Lower leg skin (tissue), 4 donors: ENCODE measurements around the gene CCND2. TPM values are rescaled to one million over a fixed set of nuclear protein-coding genes. Genes with fewer than 3 reads are reported as not detected.

Source experiments
- DNase-seq, 2 donors: peaks; one replicate each; pipeline ENCODE4 v3.0.0-alpha.2; 2019; ENCODE audit warnings: low spot score in 2 of 2
- H3K4me3 ChIP-seq: fragments of 200-600 bp; sonication (generic); 2 replicates; pipeline ENCODE4 v1.5.1; 2017; ENCODE audit warnings: mild to moderate bottlenecking, low read depth; ENCODE audit not compliant: poor library complexity, severe bottlenecking
- POLR2A ChIP-seq, 2 donors: fragments of 450-650 bp; IDR thresholded peaks; one replicate each; pipeline ENCODE4 v1.6.1; 2016 to 2017; ENCODE audit warnings: antibody characterized with exemption in 2 of 2, mild to moderate bottlenecking in 1 of 2, moderate library complexity in 1 of 2
- WGBS, 2 donors: methylation state at CpG; one replicate each; pipeline ENCODE4 v1.1.5; 2018; 5-methylcytosine and 5-hydroxymethylcytosine counted together
- intact Hi-C: fragments of 100-400 bp; cut with DNase I; formaldehyde crosslinking; loops from one replicate; pipeline ENCODE4 v1.15.0; 2023; ENCODE audit warnings: low total_unique reads
- total RNA-seq, 4 donors: library from RNA; depleted of rRNA; stranded (reverse); fragments of >200 nt; gene quantifications; one replicate each; pipeline ENCODE4 v1.1.0, GENCODE V29; 2016
- TF ChIP-seq, protein P1 (sequence below), 3 donors: fragments of 450-650 bp; IDR thresholded peaks; one replicate each; pipeline ENCODE4 v1.5.1; 2016; ENCODE audit warnings: antibody characterized with exemption in 3 of 3, mild to moderate bottlenecking in 3 of 3, moderate library complexity in 2 of 3

The CCND2 gene
- total RNA-seq, 4 donors from 2014 or later: 14.5 to 29.5 (median 26.6) TPM

DNA sequence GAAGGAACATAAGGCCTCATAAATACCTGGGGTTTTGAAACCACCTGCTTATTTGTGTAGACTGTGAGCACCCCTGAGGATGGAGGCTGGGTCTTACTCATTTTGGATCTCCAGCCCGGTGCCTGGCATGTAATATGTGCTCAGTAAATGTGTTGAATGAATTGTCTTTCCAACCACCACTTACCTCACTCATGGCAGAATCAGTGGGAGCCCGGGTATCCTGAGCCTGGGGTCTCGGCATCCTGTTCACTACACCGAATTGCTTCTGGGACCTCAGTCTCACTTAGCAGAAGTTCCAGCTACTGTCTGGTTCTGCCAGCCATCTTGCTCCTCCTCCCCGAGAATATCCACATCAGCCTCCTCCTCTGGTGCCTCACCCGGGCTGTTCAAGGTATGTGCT is 43.0 kb upstream of the CCND2 start:
- no peak for DNase-seq
- TF ChIP-seq POLR2A (IDR thresholded peaks at IDR 0.05): no peak
- intact Hi-C loops: no loop called here
- H3K4me3 ChIP-seq: no peak overlapping the region
- 82 to 83% methylated on average over 6 of the region's 6 CpGs for WGBS, 2 donors

DNA sequence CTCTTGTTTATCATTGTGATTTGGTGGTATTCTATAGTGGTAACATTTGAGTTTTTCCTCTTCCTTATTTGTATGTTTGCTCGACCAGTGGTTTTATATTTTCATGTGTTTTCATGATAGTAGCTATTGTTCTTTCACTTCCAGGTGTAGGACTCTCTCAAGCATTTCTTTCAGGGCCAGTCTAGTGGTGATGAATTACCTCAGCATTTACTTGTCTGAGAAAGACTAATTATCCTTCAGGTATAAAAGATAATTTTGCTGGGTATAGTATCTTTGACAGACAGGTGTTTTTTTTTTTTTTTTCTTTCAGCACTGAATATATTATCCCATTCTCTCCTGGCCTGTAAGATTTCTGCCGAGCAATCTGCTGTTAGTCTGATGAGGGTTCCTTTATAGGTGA is 35.0 kb upstream of the CCND2 start:
- DNase-seq: no peak
- intact Hi-C loops: no loop called here
- H3K4me3 ChIP-seq: no peak overlapping the region
- 89 to 91% methylated on average over 2 of the region's 2 CpGs for WGBS, 2 donors
- TF ChIP-seq, protein P1, sequence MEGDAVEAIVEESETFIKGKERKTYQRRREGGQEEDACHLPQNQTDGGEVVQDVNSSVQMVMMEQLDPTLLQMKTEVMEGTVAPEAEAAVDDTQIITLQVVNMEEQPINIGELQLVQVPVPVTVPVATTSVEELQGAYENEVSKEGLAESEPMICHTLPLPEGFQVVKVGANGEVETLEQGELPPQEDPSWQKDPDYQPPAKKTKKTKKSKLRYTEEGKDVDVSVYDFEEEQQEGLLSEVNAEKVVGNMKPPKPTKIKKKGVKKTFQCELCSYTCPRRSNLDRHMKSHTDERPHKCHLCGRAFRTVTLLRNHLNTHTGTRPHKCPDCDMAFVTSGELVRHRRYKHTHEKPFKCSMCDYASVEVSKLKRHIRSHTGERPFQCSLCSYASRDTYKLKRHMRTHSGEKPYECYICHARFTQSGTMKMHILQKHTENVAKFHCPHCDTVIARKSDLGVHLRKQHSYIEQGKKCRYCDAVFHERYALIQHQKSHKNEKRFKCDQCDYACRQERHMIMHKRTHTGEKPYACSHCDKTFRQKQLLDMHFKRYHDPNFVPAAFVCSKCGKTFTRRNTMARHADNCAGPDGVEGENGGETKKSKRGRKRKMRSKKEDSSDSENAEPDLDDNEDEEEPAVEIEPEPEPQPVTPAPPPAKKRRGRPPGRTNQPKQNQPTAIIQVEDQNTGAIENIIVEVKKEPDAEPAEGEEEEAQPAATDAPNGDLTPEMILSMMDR (IDR thresholded peaks at IDR 0.05): no peak
- no peak for TF ChIP-seq POLR2A (IDR thresholded peaks at IDR 0.05)

- 96 to 98% methylated on average over 4 of the region's 4 CpGs for WGBS, 2 donors
- H3K4me3 ChIP-seq: no peak overlapping the region
- no peak for DNase-seq
- intact Hi-C loops: no loop called here
- TF ChIP-seq, protein P1 (IDR thresholded peaks at IDR 0.05): no peak
- no peak for TF ChIP-seq POLR2A (IDR thresholded peaks at IDR 0.05)
These were observed 33.8 kb upstream of the CCND2 start for GRCh38 chr12:4239746-4240145.

GRCh38 chr12:4240161-4240783 is 33.3 kb upstream of the CCND2 start:
- intact Hi-C loops: no loop called here
- WGBS, 2 donors: 71 to 75% methylated on average over 5 of the region's 5 CpGs
- no peak overlapping the region for H3K4me3 ChIP-seq
- no peak for TF ChIP-seq POLR2A (IDR thresholded peaks at IDR 0.05)
- TF ChIP-seq, protein P1 (IDR thresholded peaks at IDR 0.05): no peak
- no peak for DNase-seq

- DNase-seq: no peak
- 84 to 95% methylated on average over 5 of the region's 5 CpGs for WGBS, 2 donors
- intact Hi-C loops: no loop called here
- TF ChIP-seq, protein P1 (IDR thresholded peaks at IDR 0.05): no peak
- TF ChIP-seq POLR2A (IDR thresholded peaks at IDR 0.05): no peak
- H3K4me3 ChIP-seq: no peak overlapping the region
These were observed 32.6 kb upstream of the CCND2 start for GRCh38 chr12:4240981-4241380.

- no peak for DNase-seq
- 75 to 77% methylated on average over 4 of the region's 4 CpGs for WGBS, 2 donors
- TF ChIP-seq, protein P1 (IDR thresholded peaks at IDR 0.05): no peak
- no peak for TF ChIP-seq POLR2A (IDR thresholded peaks at IDR 0.05)
- H3K4me3 ChIP-seq: no peak overlapping the region
- intact Hi-C loops: no loop called here
These were observed 32.0 kb upstream of the CCND2 start for GRCh38 chr12:4241592-4241991.
